22Rv1 (cell line): ENCODE data around the gene RGS11.

Experiments
- ZFX ChIP-seq: fragments of 450-650 bp; IDR thresholded peaks from 2 replicates; pipeline ENCODE4 v1.6.1; 2017; ENCODE audit warnings: antibody characterized with exemption, borderline replicate concordance
- TF ChIP-seq, protein P1 (sequence below): fragments of 450-650 bp; IDR thresholded peaks from 2 replicates; pipeline ENCODE4 v1.5.1; 2017; ENCODE audit warnings: mild to moderate bottlenecking

DNA sequence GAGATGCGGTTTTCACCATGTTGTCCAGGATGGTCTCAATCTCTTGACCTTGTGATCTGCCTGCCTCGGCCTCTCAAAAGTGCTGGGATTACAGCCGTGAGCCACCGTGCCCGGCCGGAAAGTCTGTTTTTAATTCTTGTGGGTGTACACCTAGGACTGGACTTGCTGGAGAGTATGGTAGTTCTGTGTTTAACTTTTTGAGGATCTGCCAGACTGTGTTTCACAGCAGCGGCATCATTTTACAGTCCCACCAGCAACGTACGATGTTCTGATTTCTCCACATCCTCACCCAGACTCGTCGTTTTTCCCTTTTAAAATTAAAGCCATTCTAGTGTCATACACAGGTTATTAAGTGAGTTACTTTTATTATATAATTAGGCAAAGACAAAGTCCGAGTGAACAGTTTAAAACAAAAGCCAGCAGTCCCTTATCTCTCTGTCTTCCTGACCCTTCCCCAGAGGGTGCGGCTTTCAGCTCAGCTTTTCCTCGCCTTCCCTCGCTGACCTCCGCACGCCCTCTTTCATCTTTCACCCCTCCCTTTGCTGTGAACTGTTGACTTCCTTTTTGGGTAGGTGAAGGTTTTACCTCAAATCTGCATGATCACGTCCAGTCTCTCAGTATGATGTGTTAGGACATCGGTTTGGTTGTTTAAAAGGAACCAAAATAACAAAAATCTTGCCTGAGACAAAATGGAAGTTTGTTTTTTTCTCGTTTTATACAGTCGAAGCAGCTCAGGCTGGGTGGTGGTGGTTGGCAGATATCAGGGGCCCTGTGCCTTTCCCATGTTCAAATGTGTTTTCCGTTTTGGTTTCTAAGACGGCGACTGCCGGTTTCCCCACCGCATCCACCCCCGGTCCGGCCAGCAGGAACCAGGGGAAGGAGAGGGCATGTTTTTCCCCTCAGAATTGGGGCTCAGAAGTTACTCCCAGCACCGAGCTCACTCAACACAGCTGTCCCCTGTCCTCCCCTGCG is 23.1 kb downstream of the RGS11 start:
- TF ChIP-seq, protein P1, sequence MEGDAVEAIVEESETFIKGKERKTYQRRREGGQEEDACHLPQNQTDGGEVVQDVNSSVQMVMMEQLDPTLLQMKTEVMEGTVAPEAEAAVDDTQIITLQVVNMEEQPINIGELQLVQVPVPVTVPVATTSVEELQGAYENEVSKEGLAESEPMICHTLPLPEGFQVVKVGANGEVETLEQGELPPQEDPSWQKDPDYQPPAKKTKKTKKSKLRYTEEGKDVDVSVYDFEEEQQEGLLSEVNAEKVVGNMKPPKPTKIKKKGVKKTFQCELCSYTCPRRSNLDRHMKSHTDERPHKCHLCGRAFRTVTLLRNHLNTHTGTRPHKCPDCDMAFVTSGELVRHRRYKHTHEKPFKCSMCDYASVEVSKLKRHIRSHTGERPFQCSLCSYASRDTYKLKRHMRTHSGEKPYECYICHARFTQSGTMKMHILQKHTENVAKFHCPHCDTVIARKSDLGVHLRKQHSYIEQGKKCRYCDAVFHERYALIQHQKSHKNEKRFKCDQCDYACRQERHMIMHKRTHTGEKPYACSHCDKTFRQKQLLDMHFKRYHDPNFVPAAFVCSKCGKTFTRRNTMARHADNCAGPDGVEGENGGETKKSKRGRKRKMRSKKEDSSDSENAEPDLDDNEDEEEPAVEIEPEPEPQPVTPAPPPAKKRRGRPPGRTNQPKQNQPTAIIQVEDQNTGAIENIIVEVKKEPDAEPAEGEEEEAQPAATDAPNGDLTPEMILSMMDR: no peak
- no peak for TF ChIP-seq ZFX
